NCI-H1092 (cell line): ENCODE measurements around the gene SLFNL1.

ENCODE experiments used
- DNase-seq: peaks from one replicate; lab custom pipeline; 2025; lab: John Stamatoyannopoulos, UW

The SLFNL1 gene

DNA sequence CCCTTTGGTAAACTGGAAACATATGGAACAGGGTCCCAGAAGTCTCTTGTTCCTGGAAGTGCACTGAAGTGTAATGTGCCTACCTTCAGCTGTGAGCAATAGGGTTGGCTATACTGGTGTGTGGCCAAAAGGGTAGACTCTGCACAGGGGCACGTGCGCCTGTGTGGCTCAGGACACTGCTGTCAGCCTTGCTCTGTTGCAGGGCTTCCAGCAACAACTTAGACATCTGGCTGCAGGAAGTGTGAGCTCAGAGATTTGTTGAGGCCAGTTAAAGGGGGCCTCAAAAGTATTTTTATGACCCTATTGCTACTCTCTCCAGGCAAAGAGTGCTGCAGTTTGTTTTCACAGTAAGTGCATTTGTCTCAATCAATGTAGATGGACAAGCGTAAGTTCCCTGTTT is 34.6 kb downstream of the SLFNL1 start:
- no peak for DNase-seq

DNA sequence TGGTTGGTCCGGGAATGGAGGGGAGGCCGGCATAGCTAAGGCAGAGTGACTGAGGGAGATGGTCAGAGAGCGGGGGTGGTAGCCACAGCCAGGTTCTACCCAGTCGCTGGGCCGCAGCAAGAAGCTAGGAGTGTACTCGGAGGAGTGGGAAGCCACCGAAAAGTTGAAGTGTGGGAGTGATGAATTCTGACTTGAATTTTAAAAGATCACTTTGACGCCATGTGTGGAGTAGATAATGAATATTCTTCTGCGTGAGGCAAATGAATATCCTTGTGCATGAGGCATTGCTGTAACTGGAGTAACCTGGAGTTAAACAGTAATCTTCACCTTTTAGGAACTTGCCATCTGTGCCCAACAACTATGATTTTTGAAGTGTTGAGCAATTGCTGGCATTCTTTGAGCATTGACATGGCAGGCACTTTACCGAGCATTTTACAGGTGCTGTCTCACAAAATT is 35.2 kb downstream of the SLFNL1 start:
- DNase-seq, result no peak

DNA sequence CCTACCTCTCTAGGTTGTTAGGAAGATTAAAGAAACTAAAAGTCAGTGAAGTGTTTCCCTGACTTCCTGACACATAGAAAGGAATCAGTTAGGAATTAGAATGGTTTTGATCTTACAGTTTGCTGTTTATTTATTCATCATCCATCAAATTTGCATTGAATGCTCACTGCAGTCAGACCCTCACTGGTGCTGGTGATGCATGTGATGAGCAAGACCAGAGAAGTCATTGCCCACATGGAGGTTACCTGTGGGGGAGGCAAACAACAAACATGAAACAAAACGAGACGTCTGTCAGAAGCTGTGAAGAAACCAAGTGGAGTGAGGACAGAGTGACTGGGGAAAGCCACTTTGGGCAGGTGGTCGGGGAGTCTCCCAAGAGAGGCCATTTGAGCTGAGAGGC is 35.6 kb downstream of the SLFNL1 start:
- no peak for DNase-seq

DNA sequence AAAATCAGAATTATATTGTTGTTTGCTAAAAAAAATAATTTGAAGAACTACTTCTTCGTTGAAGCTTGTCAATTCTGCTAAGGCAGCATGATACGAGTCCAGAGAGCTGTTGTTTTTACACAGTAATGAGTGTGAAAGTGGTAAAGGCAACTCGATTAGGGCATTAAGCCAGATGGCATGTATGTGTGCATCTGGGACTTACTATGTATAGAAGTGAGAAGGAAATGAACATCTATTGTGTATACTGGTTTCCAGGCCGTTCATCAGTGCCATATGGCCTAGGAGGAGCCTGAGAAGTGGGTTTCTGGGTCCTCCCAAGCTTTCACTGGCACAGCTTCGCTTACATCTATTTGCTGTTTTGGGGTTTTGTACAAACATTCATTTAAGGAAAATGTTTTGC is 36.4 kb downstream of the SLFNL1 start:
- no peak for DNase-seq

DNA sequence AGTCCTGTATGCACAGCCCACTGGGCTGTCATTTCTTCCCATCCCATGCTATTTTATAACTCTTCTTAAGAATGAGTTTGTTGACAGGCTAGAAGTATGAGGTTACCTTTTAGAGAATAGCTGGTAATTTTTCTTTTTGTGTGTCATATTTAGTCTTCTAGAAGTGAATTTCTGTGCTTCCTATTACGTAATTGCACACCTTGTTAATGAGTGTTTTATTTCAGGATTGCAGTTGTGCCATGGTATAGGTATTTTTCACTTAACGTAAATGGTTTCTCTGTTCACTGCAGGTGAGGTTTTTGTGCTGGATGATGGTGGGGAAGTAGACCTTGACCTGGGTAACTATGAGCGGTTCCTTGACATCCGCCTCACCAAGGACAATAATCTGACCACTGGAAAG is 37.0 kb downstream of the SLFNL1 start:
- DNase-seq, result no peak

DNA sequence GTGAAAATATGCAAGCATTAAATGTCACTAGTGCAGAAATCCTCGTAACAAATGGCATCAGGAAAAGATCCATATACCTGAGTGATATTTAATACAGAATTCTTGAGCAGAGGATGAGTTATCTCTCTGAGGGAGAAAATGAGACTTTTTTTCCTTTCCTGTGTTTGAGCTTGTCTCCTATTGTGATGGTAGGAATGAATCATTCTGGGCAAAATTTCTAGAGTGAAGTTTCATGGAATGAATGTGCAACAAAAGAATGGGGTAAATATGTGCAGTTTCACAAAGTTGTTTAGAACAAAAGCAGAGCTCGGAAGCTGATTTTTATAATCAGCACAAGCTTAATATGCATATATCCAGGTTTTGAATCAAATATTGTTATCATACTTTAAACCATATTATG is 37.5 kb downstream of the SLFNL1 start:
- no peak for DNase-seq

DNA sequence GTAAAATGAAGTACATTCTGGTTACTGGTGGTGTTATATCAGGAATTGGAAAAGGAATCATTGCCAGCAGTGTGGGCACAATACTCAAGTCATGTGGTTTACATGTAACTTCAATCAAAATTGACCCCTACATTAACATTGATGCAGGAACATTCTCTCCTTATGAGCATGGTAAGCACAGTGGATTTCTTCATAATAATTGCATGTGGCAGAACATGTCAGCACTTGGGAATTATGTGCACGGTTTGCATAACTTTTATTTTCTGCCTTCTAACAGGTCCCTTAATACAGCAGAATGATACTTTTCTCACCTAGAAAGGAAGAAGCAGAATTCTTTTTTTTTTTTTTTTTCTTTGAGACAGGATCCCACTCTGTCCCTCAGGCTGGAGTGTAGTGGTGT is 38.2 kb downstream of the SLFNL1 start:
- DNase-seq, result no peak

DNA sequence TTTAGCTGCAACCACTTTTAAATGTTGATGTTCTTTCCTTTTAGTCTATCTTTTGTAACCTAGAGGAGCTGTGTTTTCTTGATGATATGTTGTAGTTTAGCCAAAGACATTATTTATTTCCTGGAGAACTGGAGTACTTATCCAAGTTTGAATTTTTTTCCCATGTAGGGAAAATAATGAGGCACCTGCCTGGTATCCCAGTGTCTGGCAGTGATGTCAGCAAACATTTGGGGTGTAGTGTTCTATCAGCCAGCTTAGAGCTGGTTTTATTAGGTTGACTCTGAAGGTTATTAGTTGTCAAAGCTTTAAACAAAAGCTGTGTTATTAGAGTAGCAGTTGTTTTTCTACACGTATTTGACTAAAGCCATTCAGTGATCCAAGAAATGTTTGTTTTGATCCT is 38.8 kb downstream of the SLFNL1 start:
- no peak for DNase-seq

DNA sequence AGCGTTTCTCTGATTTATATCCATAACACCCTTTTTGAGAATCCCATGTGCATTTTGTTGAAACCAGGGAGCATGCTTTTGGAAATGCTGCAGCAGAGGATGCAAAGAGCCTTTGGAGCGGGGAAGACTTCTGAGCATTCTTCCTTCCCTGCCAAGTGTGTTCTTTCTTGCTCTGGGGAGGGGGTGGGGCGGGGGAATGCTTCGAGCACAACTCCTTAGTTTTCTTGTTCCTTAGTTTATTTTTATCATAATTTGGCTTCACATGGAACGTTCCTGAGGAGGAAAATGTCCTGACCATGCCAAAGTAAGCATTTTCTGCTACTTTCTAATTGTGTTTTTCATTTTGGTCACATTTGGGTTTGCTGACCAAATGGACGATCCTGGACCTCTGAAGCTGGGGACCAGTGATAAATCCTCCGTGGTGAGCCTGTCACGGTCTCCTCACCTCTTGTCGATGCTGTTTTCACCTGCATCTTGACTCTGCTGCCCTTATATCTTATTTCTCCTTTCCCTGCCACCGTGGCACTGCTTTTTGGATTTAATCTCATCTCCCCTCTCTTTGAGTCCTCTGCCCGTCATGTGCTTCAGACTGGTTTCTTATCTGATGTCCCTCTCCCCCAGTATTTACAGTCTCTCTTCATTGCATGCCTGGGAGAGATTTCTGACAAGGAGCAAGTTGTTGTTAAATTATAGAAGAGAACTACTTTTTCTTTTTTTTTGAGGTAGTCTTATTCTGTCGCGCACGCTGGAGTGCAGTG is 39.7 kb downstream of the SLFNL1 start:
- DNase-seq, result no peak

DNA sequence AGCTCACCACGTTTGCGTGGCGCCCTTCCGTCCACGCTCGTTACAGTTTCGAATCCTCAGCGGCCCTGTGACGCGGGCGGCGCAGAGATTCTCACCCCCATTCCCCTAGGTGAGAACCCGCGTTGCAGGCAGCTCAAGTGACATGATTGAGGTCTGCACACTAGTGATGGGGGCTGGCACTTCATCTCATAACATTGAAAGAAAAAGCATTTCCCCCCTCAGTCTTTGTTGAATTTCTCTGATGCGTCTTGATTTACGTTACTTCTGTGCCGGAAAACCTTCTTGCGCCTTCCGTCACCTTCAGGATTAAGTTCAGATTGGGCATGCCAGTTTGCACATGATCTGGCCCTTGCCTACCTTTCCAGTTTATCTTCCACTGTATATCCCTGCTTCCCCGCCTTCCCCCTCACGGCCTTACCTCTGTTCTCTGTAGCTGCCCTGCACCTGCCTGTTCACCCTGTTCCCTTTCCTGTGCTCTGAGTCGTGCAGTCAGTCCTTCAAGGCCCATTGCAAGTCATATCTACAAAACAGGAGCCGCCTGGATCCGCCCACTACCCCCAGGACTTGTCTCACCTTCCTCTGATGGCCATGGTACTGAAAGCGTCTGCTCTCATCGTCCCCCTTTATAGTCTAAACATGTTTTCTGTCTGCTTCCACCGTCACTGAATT is 40.9 kb downstream of the SLFNL1 start:
- DNase-seq, result peak; percentile 30

DNA sequence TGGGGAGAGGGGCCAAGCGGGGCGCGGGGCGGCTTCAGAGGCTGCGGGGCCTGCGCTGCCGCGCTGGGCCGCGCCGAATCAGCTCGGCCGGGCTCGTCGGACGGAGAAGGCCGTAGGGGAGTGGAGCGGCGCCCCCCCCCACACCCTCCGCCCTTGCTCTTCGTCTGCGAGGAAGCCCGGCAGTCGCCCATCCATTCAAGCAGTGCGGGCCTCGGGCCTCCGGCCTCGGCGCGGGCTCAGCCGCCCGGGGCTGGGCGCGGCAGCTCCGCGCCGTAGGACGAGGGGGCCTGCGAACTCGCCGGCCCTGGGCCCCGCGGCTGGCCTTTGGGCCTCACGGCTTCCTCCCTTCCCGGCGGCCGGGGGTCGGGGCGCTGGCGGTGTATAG is 41.5 kb downstream of the SLFNL1 start:
- no peak for DNase-seq

DNA sequence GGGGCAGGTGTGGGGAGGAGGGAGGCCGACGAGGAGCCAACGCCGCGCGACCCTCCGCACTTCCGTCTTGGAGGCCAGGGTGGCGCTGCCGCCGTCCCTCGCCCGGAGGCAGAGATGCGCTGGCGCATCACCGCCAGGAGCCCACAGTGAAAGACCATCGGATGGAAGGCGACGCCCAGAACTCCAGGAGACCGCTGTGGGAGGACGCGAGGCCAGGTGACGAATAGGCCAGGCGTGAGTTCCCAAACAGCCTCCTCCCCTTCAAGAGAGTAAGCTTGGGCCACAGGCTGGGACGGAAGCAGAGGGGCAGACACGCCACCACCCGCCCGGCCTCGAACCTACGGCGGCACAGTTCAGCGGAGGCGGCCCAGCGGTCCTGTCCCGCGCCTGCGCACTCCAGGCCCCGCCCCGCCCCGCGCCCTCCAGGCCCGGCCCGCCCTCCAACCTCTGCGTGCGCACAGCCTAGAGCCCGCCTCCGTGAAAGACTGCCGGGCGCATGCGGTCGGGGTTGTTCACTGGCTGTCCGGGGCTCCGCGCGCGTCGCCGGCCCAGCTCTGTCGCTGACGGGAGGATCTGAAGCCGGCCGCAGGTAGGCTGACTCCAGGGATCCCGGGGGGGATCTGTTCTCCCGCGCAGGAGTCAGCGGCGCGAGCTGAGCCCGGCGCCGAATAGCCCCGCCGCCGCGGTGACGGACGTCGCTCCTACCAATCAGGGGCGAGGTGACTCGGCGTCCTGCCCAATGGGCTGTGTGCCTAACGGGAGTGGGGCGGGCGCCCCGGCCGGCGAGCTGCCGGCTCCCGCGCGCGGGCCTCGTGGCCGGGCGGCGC is 42.1 kb downstream of the SLFNL1 start, which contains the start of gene CTPS1:
Gene CTPS1 (plus strand): TSS at position 456 of the 827 bp plus-strand sequence. CDS start 3,595 bp downstream, outside the sequence.
- DNase-seq, result peak; percentile 98

DNA sequence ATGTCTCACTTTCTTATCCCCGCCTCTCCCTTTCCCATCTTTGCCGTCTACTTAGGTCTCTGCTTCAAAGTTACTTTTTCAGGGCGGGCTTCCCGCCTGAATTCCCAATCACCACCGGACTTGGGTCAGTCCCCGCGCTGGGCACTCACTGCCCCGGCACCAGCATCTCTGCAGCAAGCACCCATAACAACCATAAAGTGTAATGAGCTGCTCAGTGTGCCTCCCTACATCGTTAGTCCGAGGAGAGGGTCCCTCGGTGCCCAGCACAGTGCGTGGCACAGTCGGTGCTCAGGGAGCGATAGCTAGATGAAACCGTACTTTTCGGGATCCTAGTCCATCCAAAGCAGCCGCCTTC is 42.7 kb downstream of the SLFNL1 start:
- no peak for DNase-seq

DNA sequence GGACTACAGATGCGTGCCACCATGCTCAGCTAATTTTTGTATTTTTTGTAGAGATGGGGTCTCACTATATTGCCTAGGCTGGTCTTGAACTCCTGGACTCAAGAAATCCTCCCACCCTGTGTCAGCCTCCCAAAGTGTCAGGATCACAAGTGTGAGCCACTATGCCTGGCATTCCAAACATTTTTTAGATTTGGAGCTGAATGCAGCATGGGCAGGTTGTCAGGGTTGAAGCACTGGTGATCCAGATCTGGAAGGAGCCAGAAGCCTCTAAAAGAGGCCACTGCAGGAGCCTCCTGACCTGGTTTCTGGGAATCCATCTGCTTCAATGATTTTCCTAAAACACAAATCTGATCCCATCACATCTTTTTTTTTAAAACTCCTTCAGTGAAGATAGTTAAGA is 43.8 kb downstream of the SLFNL1 start:
- DNase-seq, result no peak

DNA sequence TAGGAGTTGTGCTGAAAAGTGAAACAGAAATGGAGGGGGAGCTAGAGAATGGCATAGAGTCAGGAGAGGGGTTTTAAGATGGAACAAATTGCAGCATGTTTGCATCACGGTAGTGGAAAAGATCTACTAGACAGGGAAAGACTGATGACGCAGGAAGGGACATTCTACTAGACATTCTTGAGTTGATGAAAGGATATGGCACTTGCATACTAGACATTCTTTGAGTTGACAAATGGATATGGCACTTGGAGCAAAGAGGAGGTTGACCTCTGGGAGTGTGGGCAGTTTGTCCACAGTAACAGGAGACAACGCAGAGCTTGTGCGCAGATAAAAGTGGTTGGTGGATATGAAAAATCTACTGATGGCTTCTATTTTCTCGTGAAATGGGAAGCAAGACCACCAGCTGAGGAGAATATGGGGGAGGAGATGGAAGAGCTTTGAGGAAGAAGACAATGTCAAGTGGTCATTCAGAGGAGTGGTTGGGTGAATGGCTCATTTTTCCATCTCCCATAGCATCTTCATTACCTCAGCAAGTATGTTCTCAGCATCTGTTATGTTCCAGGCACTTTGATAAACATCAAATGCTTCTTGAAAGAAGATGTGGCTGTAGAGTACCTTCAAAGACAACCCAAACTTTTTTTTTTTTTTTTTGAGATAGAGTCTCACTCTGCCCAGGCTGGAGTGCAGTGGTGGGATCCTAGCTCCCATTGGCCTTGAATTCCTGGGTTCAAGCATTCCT is 44.4 kb downstream of the SLFNL1 start:
- no peak for DNase-seq

DNA sequence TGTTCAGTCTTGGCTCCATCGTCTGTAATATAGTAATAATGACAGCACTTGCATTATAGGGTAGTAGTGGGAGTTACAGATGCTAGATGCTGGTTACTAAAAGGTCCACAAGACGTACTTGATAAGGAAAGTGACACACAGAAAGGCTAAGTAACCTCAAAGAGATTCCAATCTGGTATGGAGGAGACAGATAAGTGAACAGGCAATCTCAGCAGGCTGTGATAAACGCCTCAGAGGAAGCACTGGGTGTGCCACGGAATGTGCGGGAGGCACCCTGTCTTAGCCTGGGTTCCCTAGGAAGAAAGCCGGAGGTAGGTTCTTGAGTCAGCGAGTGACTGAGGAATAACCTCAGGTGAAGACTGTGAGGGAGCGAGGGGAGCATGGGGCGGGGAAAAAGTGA is 46.6 kb downstream of the SLFNL1 start:
- DNase-seq, result no peak

DNA sequence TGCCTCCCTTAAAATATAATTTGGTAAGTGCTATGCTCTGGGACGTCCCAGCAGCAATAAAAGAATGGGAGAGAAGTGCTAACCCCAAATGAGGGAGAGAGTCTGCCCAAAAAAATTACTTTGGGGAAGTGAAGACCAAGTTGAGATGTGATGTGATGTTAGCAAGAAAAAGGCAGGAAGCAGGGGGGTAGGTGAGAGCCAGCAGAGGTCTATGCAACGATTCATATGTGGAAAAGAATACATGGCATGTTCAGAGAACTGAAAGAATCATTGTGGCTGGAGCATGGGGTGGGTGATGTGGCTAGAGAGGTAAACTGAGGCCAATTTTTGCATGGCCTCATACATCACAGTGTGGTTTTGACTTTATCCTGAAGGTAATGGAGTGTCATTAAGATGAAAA is 47.6 kb downstream of the SLFNL1 start:
- no peak for DNase-seq

DNA sequence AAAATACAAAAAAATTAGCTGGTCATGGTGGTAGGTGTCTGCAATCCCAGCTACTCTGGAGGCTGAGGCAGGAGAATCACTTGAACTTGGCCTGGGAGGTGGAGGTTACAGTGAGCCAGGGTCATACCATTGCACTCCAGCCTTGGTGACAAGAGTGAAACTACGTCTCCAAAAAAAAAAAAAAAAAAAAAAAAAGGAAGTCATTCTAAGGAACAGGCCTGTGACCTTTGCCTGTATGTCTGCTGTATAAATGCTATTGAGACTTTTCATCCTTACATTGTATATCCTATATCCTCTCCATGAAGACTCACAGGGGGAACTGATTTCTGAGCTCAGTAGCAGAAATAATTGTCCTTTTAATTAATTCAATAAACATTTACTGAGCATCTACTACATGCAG is 49.6 kb downstream of the SLFNL1 start:
- DNase-seq, result no peak

DNA sequence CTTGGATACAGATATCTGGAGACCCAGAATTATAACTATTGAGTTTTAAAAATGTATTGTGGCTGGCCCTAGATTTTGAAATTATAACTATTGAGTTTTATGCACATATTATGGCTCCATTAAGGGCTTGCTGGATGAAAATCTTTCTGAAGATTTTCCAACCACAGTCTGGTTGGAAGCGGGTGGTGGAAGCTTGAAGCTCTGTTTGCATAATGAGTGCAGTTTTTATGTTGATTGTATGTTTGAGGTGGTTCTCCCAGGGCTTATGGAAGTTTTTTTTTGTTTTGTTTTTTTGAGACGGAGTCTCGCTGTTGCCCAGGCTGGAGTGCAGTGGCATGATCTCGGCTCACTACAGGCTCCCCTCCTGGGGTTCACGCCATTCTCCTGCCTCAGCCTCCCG is 52.1 kb downstream of the SLFNL1 start:
- no peak for DNase-seq

DNA sequence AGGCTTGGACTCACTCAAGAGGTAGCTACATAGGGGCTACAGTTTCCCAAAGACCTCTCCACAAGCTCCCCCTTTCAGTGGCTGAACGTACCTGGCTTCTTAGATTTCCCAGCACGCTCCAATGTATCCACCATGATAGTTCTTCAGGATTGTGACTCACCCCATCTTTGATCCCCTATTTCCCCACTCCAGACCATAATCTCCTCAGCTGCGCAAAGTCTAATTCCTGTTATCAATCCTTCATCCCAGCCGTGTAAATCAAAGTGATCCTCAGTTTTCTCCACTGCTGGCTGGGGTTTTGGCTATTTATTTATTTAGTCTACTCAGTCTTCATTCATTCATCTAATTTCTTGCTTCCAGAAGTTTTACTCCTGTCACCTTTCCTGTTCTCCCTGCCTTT is 55.1 kb downstream of the SLFNL1 start:
- no peak for DNase-seq
